OCI-LY7 (cell line): Measurements from ENCODE around the gene TIMP4.

Experiments
- CTCF ChIP-seq: fragments of 200-600 bp; sonication (generic); conservative IDR thresholded peaks from 2 replicates; pipeline ENCODE4 v1.5.1; 2014; ENCODE audit warnings: mild to moderate bottlenecking, antibody characterized with exemption, low read length, moderate library complexity, mixed read lengths
- EZH2phosphoT487 ChIP-seq: fragments of 200-600 bp; sonication (generic); IDR thresholded peaks from 2 replicates; pipeline ENCODE4 v1.6.1; 2018; ENCODE audit warnings: low read depth, borderline replicate concordance, mild to moderate bottlenecking, mixed run types, antibody characterized with exemption, low read length, moderate library complexity, mixed read lengths

- TF ChIP-seq EZH2phosphoT487 (no peak), CTCF (no peak)
Observed at GRCh38 chr3:12193485-12194165, 34.9 kb upstream of the TIMP4 start.
